HG03060 (cell line): ENCODE results near the gene CD58.

Source experiments
- ATAC-seq: cut with Tn5 transposase; IDR thresholded peaks from one replicate; pipeline ENCODE4 v1.9.1; 2021; ENCODE audit warnings: low read depth, moderate number of reproducible peaks; ENCODE audit not compliant: unreplicated experiment

The CD58 gene

GRCh38 chr1:116477429-116477828 is 93.4 kb downstream of the CD58 start:
- ATAC-seq: no peak

GRCh38 chr1:116476321-116476720 is 94.5 kb downstream of the CD58 start:
- ATAC-seq: no peak

- ATAC-seq: no peak
These were observed 95.0 kb downstream of the CD58 start for GRCh38 chr1:116475850-116476218.

DNA sequence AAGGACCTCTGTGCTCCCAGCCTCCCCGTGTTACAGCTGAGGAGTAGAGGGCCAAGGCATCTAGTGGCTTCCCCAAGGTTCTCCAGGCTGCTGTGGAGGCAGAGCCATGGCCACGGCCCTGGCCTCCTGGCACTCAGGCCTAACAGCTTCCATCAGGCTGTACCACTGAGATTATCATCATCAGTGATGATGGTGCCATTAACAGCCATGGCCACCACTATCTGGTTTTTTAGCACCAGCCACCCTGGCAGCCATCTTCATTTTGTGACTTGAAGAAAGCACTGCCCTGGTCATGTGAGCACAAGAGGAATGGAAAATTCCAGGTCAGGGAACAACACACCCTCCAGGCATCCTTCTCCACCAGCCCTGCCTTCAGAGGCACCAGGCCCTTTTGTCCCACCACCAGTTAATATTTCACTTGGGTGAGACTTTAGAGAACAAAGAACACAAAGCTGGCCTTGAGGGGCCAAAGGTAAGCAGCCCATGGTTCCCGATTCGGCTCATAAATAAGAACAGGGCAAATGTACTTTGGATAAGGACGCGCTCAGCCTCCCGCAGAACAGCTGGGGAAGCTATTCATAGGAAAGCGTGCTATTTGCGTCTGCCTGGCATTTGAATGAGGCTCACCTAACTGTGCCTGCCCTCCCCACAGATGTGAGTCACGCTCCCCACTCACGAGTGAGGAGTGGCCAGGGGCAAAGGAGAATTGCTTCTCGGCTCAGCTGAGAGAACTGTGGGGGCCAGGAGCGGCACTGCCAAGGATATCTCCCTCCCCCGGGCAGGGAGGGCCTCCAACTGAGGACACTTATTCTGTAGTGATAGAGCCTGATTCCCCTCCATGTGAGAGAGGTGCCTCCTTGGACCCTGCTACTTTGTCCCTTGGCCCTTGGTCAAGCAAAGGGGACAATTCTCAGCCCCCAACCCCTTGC is 95.6 kb downstream of the CD58 start:
- ATAC-seq: no peak

DNA sequence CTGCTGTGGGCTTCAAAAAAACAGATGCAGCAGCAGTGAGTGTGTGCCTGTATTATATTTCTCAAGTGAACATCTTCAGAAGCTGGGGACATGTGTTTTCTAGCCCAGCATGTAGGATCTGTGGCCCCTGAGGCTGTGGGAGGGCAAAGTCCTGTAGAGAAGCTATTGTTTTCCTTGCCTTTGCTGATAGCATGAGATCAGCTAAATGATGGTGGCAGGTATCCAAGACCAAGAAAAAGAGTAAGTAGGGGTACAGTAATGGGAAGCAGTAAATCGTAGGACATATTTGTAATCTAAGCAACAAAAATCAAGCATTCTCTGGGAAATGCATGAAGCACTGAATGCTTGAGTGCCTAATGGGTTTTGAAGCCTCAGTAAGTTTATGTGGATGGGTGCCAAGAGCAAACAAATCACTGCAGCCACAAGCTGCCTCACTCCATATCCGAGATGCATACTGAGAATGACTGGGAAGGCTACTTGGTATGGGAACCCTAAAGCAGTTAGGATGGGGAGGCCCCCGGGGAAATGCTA is 98.3 kb downstream of the CD58 start:
- no peak for ATAC-seq

DNA sequence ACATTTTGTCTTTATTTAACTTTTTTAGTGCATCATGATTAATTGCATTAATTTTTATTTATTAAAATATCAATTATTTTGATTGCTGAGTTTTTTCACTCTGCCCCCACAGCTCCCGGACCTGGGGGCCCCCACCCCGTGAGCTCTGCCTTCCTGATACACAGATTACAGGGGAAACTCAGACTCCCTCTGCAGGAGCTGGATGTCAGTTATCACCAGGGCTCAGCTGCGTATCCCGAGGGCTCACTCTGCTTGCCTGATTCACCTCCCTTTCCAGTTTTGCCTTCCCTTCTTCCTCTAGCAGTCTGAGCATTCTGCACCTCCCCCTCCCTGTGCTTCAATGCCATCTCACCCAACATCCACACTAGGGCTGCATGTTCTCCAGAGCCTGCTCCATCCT is 99.6 kb downstream of the CD58 start:
- no peak for ATAC-seq

GRCh38 chr1:116470671-116471070 is 100.2 kb downstream of the CD58 start:
- ATAC-seq: no peak

DNA sequence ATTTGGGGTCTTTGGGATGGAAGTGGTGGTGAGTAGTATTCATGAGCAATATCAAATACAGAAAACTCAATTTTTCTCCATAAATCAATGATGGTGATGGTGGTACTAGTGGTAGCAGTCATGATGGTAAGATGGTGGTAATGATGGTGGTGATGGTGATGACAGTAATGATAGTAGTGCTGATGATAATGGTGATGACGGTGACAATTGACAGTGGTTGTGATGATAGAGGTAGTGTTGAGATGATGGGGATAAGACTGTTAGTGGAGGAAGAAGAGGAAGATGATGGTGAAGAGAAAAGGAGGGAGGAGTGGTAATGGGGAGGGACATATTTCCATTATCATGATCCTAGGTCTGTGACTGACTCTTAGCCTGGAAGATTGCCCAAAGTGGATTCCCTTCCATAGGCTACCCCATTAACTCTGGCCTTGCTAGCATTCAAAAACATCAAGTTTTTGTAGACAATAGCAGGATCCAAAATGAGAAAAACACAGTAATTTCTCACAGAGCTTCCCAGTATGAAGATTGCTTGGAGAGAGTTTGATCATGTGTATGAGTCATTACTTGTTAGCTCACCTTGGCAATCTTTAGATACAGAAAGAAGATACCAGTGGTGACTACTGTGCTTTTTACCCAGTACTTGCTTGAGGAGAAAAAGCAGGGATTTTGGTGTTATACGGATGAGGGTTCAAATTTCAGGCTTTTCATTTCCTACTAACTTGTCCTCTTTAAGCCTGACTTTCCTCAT is 103.8 kb downstream of the CD58 start:
- no peak for ATAC-seq

- no peak for ATAC-seq
These were observed 104.8 kb downstream of the CD58 start for GRCh38 chr1:116465845-116466685.

DNA sequence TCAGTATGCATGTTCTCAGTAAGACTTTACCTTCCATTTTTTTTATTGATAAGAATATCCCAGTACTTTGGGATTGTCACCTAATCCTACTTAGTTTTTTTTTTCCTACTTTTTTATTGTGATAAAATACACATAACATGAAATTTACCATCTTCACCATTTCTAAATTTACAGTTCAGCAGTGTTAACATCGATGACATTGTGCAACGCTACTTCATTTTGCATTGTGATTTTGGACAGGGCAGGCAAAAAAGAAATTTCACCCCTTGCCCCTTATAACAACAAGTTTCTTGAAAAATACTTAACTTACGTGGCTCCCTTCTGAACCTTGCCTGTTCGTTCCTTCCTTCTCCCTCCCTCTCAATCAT is 105.4 kb downstream of the CD58 start:
- ATAC-seq: no peak
